ENCODE results near the gene PSRC1.

The PSRC1 gene

GRCh38 chr1:109270623-109271317 is 12.2 kb downstream of the PSRC1 start:
- no peaks in the 10 kb centered on the region; the same call in 1 of the 2 replicates for H3K36me3 ChIP-seq (ENCODE audit: insufficient read depth, low read length)
- TF ChIP-seq EZH2 (IDR thresholded peaks at IDR 0.05) = no peak
- no peak for TF ChIP-seq POLR2AphosphoS5 (IDR thresholded peaks at IDR 0.05; ENCODE audit: borderline replicate concordance, low read depth, low read length)
- TF ChIP-seq FOXP2 (optimal IDR thresholded peaks at IDR 0.05; ENCODE audit: control extremely low read depth, extremely low read length, insufficient read depth) = no peak
- H3K27ac ChIP-seq = no peak overlapping the region
- H3K4me3 ChIP-seq = no peak overlapping the region
- H3K9ac ChIP-seq (ENCODE audit: insufficient read length) = no peak overlapping the region
- H3K9me3 ChIP-seq (ENCODE audit: low read depth, low read length) = no peaks in the 10 kb centered on the region
- no peak for DNase-seq (ENCODE audit: low read depth, low spot score)

GRCh38 chr1:109269981-109270622 is 12.8 kb downstream of the PSRC1 start:
- Histone ChIP-seq H3K36me3 (ENCODE audit: insufficient read depth, low read length) (no peaks in the 10 kb centered on the region; the same call in 1 of the 2 replicates), H3K9me3 (ENCODE audit: low read depth, low read length) (no peaks in the 10 kb centered on the region), H3K4me3 (no peak overlapping the region), H3K27ac (no peak overlapping the region), H3K9ac (ENCODE audit: insufficient read length) (no peak overlapping the region)
- DNase-seq (ENCODE audit: low read depth, low spot score) = no peak
- TF ChIP-seq EZH2 (IDR thresholded peaks at IDR 0.05) (no peak), POLR2AphosphoS5 (IDR thresholded peaks at IDR 0.05; ENCODE audit: borderline replicate concordance, low read depth, low read length) (no peak), FOXP2 (optimal IDR thresholded peaks at IDR 0.05; ENCODE audit: control extremely low read depth, extremely low read length, insufficient read depth) (no peak)

GRCh38 chr1:109269212-109269980 is 13.5 kb downstream of the PSRC1 start:
- TF ChIP-seq FOXP2 (optimal IDR thresholded peaks at IDR 0.05; ENCODE audit: control extremely low read depth, extremely low read length, insufficient read depth) (no peak), EZH2 (IDR thresholded peaks at IDR 0.05) (no peak), POLR2AphosphoS5 (IDR thresholded peaks at IDR 0.05; ENCODE audit: borderline replicate concordance, low read depth, low read length) (no peak)
- no peaks in the 10 kb centered on the region; the same call in 1 of the 2 replicates for H3K36me3 ChIP-seq (ENCODE audit: insufficient read depth, low read length)
- DNase-seq (ENCODE audit: low read depth, low spot score) = no peak

GRCh38 chr1:109268431-109269211 is 14.3 kb downstream of the PSRC1 start:
- no peak for DNase-seq (ENCODE audit: low read depth, low spot score)
- TF ChIP-seq FOXP2 (optimal IDR thresholded peaks at IDR 0.05; ENCODE audit: control extremely low read depth, extremely low read length, insufficient read depth) = no peak
- TF ChIP-seq POLR2AphosphoS5 (IDR thresholded peaks at IDR 0.05; ENCODE audit: borderline replicate concordance, low read depth, low read length) = no peak
- TF ChIP-seq EZH2 (IDR thresholded peaks at IDR 0.05) = no peak
- H3K9ac ChIP-seq (ENCODE audit: insufficient read length) = no peak overlapping the region
- H3K36me3 ChIP-seq (ENCODE audit: insufficient read depth, low read length) = no peaks in the 10 kb centered on the region; the same call in 1 of the 2 replicates
- no peaks in the 10 kb centered on the region for H3K9me3 ChIP-seq (ENCODE audit: low read depth, low read length)
- no peak overlapping the region for H3K4me3 ChIP-seq
- no peak overlapping the region for H3K27ac ChIP-seq

More at GRCh38 chr1:109269212-109269980, 13.5 kb downstream of the PSRC1 start:
- H3K4me3 ChIP-seq = no peak overlapping the region
- H3K9me3 ChIP-seq (ENCODE audit: low read depth, low read length) = no peaks in the 10 kb centered on the region
- H3K9ac ChIP-seq (ENCODE audit: insufficient read length) = no peak overlapping the region
- H3K27ac ChIP-seq = no peak overlapping the region

GRCh38 chr1:109267743-109268300 is 15.1 kb downstream of the PSRC1 start:
- Histone ChIP-seq H3K9me3 (ENCODE audit: low read depth, low read length) (no peaks in the 10 kb centered on the region), H3K36me3 (ENCODE audit: insufficient read depth, low read length) (no peaks in the 10 kb centered on the region; the same call in 1 of the 2 replicates), H3K9ac (ENCODE audit: insufficient read length) (no peak overlapping the region), H3K27ac (no peak overlapping the region), H3K4me3 (no peak overlapping the region)
- DNase-seq (ENCODE audit: low read depth, low spot score) = no peak
- no peak for TF ChIP-seq POLR2AphosphoS5 (IDR thresholded peaks at IDR 0.05; ENCODE audit: borderline replicate concordance, low read depth, low read length)
- no peak for TF ChIP-seq EZH2 (IDR thresholded peaks at IDR 0.05)
- no peak for TF ChIP-seq FOXP2 (optimal IDR thresholded peaks at IDR 0.05; ENCODE audit: control extremely low read depth, extremely low read length, insufficient read depth)

GRCh38 chr1:109266965-109267364 is 16.0 kb downstream of the PSRC1 start:
- no peak for TF ChIP-seq EZH2 (IDR thresholded peaks at IDR 0.05)
- no peak for TF ChIP-seq POLR2AphosphoS5 (IDR thresholded peaks at IDR 0.05; ENCODE audit: borderline replicate concordance, low read depth, low read length)
- TF ChIP-seq FOXP2 (optimal IDR thresholded peaks at IDR 0.05; ENCODE audit: control extremely low read depth, extremely low read length, insufficient read depth) = no peak
- Histone ChIP-seq H3K9me3 (ENCODE audit: low read depth, low read length) (no peaks in the 10 kb centered on the region), H3K36me3 (ENCODE audit: insufficient read depth, low read length) (no peaks in the 10 kb centered on the region; the same call in 1 of the 2 replicates), H3K27ac (no peak overlapping the region), H3K4me3 (no peak overlapping the region), H3K9ac (ENCODE audit: insufficient read length) (no peak overlapping the region)
- DNase-seq (ENCODE audit: low read depth, low spot score) = no peak

GRCh38 chr1:109265741-109266330 is 17.1 kb downstream of the PSRC1 start:
- H3K9ac ChIP-seq (ENCODE audit: insufficient read length) = no peak overlapping the region
- TF ChIP-seq POLR2AphosphoS5 (IDR thresholded peaks at IDR 0.05; ENCODE audit: borderline replicate concordance, low read depth, low read length) (no peak), FOXP2 (optimal IDR thresholded peaks at IDR 0.05; ENCODE audit: control extremely low read depth, extremely low read length, insufficient read depth) (no peak), EZH2 (IDR thresholded peaks at IDR 0.05) (no peak)
- DNase-seq (ENCODE audit: low read depth, low spot score) = no peak
- H3K36me3 ChIP-seq (ENCODE audit: insufficient read depth, low read length) = no peaks in the 10 kb centered on the region; the same call in 1 of the 2 replicates
- H3K4me3 ChIP-seq = no peak overlapping the region
- H3K27ac ChIP-seq = no peak overlapping the region
- no peaks in the 10 kb centered on the region for H3K9me3 ChIP-seq (ENCODE audit: low read depth, low read length)

All from SK-N-MC (cell line).